ENCODE measurements around the gene SLC39A1. TPM values are rescaled to one million over a fixed set of nuclear protein-coding genes. Genes with fewer than 3 reads are reported as not detected.
A peak's percentile ranks its signal among the peaks of the same experiment; 100 is the strongest.
"Not testable (repeated sequence)": the region's sequence is repeated elsewhere in the genome, so short reads cannot be mapped to it uniquely, and the experiment has no call there.

SLC39A1 gene, protein sequence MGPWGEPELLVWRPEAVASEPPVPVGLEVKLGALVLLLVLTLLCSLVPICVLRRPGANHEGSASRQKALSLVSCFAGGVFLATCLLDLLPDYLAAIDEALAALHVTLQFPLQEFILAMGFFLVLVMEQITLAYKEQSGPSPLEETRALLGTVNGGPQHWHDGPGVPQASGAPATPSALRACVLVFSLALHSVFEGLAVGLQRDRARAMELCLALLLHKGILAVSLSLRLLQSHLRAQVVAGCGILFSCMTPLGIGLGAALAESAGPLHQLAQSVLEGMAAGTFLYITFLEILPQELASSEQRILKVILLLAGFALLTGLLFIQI
- 153 and 161 TPM in 2 replicates for total RNA-seq

DNA sequence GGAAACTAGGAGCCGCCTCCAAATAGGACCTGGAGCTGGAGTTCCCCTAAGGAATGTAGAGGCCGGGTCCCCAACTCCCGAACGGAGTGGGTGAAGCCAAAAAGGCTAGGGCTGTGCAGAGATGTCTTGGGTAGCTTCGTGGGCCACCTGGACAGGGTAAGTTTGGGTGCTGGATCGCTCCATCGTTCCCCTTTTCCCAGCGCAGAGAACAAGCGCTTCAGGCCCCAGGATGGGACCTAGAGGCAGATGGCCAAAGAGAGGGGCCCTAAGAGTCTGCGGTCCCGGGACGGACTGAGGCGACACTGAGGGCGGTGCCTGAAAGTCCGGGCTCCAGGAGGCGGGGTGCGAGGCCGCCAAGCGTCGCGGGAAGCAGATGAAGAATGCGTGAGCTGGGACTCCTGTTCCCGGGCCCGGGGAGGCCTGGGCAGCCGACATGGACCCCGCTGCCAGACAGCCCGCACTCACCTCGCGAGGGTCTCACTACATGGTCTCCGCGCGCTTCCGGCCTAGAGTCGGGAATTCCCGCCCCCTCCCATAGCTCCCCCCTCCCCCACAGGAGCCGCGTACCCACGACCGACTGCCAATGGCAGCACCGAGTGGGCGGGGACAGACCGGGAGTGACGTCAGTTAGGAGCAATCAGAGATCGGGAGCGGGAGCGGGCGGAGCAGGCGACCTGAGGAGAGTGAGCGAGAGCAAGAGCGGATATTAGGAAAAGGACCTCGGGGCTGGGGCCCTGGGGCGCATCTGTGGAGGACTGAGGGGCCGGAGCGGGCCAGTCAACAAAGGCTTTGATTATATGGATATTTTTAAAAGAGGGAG is at the start of gene SLC39A1:
TSS of gene SLC39A1 (minus strand) at position 508 of the 820 bp plus-strand sequence. CDS start 822 bp downstream, outside the sequence.
- DNase-seq = peak; percentile 98

DNA sequence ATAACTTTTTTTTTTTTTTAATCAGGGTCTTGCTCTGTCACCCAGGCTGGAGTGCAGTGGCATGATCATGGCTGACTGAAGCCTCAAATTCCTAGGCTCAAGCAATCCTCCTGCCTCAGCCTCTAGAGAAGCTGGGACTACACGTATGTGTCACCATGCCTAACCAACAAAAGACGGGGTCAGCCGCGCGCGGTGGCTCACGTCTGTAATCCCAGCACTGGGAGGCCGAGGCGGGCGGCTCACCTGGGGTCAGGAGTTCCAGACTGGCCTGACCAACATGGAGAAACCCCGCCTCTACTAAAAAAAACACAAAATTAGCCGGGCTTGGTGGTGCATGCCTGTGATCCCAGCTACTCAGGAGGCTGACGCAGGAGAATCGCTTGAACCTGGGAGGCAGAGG is 49.2 kb upstream of the SLC39A1 start:
- DNase-seq = not testable (repeated sequence)

DNA sequence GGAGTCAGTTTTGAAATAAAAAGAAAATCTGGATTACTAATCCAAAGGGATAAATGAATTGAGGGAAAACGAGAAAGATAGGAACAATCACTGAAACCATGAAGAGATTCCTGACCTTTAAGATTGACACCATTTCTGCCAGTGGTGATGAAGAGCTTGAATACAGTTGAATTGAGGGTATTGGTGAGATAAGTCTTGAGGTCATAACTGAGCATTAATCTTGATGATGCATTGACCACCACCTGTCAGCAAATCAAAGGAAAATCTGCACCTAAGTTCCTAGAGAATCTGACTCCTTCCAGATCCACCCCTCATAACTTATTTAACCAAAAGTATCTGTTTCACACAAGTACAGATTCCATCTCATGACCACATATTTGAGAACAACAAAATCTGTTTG is 48.8 kb upstream of the SLC39A1 start:
- DNase-seq = no peak

DNA sequence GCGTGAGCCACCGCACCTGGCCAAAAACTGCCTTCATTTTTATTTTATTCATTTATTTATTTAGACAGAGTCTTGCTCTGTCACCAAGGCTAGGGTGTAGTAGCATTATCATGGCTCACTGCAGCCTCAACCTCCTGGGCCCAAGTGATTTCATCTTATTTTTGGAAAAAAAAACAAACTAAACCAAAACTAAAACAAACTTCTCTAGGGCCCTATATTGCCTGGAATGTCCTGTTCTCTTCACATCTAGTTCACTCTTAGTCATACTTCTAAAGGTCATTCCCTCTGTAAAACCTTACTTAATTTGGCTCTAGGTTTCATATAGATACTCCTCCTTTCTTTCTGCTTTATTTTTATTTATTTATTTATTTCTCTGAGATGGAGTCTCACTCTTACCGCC is 42.8 kb upstream of the SLC39A1 start:
- no peak for DNase-seq

DNA sequence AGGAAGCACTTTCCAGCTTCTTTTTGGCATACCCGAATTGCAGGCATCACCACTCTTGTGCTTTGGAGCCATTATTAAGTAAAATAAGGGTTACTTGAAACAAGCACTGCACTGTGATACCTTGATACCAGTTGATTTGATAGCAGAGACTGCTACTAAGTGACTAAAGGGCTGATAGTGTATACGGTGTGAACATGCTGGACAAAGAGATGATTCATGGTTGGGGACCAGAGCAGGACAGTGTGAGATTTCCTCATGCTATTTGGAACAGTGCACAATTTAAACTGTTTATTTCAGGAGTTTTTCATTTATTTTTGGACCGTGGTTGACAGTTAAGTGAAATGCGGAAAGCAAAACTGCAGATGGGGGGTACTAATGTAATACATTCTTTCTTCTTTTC is 37.1 kb upstream of the SLC39A1 start:
- DNase-seq = no peak

DNA sequence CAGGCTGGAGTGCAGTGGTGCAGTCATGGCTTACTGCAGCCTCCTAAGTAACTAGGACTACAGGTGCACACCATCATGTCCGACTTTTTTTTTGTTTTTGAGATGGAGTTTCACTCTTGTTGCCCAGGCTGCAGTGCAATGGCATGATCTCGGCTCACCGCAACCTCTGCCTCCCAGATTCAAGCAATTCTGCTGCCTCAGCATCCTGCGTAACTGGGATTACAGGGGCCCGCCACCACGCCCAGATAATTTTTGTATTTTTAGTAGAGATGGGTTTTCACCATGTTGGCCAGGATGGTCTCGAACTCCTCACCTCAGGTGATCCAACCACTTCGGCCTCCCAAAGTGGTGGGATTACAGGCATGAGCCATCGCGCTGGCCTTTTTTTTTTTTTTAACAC is 33.5 kb upstream of the SLC39A1 start:
- DNase-seq = not testable (repeated sequence)

DNA sequence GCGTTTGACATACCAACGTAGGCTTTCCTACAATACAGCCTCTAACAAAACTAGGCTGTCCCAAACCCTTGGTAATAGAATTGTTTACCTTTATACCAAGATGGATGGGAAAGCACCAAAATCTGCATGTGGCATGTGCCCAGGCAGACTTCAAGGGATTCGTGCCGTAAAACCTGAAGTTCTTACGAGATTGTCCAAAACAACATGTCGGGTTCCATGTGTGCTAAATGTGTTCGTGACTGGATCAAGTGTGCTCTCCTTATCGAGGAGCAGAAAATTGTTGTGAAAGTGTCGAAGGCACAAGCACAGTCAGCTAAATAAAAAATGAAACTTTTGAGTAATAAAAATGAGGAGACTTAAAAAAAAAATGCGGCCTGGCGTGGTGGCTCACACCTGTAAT is 32.3 kb upstream of the SLC39A1 start:
- no peak for DNase-seq

DNA sequence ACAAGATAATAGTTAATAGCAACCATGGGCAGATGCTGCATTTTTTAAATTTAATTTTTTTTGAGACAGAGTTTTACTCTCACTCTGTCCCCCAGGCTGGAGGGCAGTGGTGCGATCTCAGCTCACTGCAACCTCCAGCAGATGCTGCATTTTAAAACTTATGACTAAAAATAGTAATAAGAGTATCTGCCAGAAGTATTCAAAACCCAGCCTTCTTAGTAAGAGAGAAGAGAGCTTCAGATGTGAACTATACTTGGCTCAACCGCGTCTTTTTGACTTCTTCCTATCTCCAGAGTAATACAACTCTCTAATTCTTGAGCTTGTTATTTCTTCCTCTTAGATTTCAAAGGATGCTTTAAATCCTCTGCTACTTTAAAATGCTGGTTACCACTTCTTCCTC is 31.9 kb upstream of the SLC39A1 start:
- no peak for DNase-seq

DNA sequence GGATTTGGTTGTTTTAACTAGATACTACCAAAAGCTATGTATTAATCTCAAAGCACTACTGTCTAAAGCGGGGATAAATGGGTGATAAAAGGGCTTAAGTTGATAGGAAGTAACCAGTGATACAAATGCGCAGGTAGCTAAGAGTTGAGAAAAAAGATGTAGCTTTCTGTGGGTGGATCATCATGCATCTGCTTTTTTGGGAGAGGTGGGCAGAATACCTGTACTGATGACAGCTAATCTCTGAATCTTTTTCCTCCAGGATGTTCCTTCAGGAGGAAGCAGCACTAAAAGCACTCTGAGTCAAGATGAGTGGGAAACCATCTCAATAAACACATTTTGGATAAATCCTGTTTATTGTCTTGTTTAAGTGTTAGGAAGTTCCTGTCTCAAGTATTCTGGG is 28.5 kb upstream of the SLC39A1 start:
- no peak for DNase-seq

DNA sequence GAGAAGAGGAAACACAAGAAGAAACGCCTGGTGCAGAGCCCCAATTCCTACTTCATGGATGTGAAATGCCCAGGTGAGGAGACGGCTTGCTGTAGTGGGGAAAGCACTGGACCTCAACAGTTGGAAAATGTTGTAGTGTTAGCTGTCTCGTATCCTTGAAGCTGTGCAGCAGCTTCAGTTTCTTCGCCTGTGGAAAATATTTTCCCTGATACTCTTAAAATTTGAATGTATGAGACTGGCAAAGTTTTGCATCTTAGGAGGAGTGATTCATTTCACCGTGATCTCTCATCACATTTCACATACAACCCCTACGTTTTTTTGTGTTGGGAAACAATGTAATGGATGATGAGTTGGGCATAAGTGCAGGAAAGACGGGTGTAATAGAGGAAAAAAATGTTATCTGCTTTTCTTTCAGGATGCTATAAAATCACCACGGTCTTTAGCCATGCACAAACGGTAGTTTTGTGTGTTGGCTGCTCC is 27.9 kb upstream of the SLC39A1 start:
- DNase-seq = peak; percentile 14

DNA sequence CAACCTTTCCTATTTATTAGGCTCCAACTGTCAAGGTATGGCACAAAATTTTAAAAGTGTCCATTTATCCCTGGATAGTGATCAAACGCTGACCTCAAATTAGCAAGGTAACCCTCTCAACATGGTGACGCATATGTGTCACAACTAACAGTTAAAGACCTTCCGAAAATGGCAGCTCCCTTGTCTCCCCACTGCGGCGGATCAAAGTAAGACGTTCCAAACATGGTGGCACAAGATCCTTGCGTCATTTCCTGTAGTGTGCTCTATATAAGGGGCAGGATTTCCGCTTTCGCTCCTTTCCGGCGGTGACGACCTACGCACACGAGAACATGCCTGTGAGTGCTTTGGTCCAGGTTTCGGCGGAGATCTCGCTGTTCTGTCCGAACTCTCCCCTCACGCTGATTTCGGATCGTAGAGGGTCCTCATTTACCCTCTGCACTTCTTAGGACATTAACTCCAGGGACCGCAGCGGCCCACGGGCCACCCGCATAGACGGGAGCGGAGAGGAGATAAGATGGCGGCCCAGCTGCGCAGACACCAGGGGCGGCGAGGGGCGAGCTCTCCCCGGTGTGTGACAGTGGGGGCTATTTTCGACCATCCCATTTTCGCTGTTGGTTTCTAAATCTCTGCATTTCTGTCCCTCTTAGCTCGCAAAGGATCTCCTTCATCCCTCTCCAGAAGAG is 27.3 kb upstream of the SLC39A1 start, which contains the start of gene RPS27:
TSS of gene RPS27 (plus strand) at position 295 of the 683 bp plus-strand sequence. CDS start at position 330, 35 bp downstream.
- DNase-seq = peak; percentile 98

DNA sequence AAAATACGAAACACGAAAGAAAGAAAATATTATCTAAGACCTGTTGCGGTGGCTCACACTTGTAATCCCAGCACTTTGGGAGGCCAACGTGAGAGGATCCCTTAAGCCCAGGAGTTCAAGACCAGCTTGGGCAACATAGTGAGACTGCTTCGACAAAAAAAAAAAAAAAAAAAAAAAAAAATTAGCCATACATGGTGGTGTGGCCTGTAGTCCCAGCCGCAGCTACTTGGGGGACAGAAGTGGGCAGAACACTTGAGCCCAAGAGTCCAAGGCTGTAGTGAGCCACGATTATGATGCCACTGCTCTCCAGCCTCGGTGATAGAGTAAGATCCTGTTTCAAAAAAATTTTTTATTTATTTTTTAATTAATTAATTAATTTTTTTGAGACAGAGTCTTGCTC is 24.3 kb upstream of the SLC39A1 start:
- DNase-seq = no peak

DNA sequence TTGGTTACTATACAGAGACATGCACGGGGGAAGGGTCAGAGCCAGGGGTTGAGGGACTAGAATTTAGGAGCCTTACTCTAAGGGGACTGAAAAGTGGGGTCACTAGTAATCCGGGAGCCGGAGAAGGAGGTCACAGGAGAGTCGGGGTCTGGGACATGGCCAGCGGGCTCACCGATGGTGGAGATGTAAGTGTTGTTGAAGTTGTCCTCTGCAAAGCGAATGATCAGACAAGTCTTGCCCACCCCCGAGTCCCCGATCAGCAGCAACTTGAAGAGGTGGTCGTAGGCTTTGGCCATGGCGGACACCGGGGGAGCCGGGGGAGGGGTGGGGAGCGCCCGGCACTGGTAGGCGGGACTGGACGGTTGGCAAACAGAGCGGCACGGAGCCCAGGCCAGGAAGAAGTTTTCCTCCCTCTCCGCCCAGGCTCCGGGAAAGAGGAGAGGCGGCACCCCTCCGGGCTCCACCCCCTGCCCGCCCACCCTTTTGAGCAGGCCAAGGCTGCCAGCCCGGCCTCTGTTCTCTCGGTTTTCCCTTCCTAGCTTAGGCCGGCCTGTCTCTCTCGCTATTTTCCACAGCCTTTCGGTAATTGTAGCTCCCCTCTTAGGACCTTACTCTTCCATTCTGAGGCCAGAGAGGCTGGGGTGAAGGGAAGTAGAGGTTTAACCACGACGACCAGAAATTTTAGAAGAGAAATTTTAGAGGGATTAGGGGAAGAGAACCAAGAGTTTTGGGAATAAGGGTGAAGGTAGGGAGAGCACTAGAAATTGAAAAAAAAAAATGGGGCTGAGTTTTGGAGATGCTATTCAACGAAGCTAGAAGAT is 22.8 kb upstream of the SLC39A1 start, which contains the start of gene RAB13:
TSS of gene RAB13 (minus strand) at position 399 of the 821 bp plus-strand sequence. CDS start at position 296, 103 bp downstream.
- peak; percentile 87 for DNase-seq

DNA sequence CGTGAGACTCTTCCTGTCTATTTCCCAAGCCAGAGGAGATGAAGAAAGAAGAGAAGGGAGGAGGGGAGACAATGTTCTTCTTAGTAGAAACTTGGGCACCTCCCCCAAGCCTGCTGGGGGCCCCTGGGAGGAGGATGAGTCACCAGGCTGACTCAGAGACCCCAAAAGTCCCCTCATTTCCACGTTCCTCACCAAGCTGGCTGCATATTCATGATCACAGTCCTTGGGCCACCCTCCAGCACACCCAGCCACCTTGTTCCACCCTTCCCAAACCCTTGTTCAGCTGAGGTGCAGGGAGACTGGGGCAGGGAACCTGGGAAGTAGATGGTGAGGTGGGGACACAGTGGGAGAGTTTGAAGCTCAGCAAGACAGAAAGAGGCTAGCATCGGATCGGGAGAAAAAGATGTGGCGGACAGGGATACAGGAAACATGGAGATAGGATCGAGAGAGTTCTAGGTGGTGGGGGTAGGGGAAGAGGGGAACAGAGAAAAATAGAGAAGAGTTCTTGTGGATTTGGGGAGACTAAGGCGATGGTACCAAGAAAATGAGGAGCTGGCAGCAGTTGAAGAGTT is 22.1 kb upstream of the SLC39A1 start:
- DNase-seq = peak; percentile 54

DNA sequence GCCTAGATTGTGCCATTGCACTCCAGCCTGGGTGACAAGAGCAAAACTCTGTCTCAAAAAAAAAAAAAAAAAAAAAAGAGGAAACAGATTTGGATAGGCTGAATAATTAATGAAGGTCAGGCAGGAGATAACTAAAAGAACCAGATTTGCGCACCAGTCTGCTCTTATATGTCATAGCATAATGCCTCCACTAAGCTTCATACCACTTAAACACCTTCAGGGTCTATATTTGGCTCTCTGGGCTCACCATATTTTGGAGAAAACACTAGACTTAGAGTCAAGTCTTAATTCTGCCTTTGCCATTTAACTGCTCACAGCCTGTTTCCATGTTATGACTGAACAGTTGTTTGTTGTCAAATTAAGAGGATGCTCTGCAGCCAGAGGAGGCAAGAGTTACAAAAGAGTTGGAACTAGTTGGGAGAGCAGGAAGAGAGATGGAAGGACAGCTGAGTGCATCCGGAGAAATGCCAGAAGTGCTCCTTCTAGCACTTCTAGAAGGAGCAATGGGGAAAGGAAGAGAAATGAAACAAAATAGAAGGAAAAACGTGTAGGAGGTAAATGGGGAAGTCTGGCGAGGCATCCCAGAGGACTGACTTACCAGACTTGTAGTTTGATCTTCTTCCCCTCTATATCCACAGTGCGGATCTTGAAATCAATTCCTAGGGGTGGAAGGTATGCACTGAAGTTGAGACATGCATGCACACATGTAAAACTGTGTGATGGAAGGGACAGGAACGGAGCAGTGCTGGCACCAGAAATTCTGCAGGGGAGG is 21.0 kb upstream of the SLC39A1 start:
- no peak for DNase-seq

DNA sequence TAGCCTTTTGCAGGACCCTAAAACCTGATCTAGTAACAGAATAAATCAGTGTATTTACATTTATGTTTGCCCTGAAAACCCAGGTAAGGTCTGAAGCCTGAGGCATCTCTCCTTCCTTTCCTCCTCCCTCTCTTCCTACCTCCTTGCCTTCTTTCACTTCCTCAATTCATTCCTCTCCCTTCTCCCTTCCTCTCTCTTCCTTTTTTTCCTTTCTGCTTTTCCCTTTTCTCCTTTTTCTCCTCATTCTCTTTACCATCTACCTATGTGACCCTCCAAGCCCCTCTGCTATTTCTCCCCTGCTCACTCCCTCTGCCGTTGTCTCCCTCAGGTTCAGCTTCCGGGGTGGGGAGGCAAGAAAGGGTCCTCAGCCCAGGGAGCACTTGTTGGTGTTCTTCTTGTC is 18.4 kb upstream of the SLC39A1 start:
- not testable (repeated sequence) for DNase-seq

DNA sequence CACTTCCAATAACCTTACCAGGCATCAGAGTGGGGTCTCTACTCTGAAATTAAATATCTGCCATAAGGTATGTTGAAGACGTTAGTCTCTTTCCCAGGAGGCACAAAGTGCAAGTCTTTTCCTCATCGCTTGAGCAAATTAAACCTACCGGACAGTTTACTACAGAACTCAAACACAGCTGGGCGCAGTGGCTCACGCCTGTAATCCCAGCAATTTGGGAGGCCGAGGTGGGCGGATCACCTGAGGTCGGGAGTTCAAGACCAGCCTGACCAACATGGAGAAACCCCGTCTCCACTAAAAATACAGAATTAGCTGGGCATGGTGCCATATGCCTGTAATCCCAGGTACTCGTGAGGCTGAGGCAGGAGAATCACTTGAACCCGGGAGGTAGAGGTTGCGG is 15.8 kb upstream of the SLC39A1 start:
- DNase-seq = not testable (repeated sequence)

DNA sequence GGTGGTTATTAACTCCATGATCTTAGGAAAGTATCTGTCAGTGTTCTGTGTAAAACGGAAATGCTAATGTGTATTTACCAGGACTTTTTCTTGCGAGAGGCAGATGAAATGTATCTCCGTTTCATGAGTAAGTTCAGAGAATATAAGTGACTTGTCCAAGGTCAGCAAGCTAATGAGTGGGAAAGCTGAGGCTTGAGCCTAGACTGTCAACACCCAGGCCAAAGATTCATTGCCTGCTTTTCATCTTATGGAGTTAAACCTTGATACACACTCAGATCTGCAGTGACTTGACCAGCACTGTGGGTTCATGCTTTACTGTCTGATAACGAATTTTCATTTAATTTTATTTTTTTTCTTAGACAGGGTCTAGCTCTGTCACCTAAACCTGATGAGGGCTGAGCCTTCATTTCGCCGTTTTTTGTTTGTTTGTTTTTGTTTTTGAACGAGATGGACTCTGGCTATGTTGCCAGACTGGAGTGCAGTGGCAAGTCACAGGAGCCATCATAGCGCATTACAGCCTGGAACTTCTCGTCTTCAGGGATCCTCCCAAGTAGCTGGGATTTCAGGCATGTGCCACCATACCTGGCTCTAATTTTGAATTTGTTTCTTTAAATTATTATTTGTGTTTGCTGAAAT is 15.1 kb upstream of the SLC39A1 start:
- no peak for DNase-seq

DNA sequence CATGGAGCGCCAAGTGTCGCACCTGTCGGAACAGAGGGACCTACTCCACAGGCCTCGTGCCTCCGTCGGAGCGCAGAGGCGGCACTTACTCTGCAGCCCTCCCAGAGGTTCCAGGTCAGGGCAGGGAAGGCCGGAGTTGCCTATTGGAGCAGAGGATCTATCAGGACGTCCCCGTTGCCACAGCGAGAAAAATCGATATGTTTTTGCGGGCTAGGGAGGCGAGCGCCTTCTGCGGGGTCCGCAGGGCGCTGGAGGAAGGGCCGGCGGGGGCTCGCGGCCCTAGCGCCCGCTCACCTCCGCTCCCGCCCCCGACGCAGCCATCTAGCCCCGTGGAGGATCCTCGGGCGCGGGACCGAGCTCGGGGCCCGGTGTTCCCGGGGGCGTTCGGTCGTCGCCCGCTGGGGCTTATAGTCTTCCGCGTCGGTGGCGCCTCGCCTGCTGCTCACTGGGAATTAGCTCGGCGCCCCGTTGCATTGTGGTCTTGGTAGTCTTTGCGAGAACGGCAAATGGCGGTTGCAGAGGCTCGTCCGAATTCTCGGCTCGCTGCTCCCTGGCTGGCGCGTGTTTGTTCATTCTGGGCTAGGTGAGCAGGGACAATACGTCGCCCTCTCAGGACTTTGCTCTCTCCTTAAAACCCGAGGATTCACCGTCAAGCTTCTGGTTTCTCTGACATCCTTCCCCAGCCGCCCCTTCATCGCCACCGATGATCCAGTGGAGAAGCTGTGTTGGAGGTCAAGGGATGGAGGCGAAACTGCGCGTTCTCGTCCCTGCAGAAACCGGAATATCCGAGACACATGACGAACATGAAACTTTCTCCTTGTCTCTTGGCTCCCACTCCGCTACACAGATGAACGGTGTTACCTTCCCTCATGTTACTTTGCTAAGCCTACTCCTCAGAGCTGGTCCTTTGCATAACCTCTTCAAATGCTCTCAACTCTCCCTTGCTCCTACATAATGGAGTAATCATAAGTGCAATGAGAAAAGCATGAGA is 14.2 kb upstream of the SLC39A1 start, which contains the start of gene JTB:
TSS of gene JTB (minus strand) at position 425 of the 991 bp plus-strand sequence. CDS start at position 3, 422 bp downstream.
- peak; percentile 88 for DNase-seq

Data from dermis blood vessel endothelial cell (primary cell).